Esophagus muscularis mucosa (tissue), 4 donors: ENCODE measurements around the gene PRRX2.

ENCODE experiments used
- CTCF ChIP-seq, 3 experiments: fragments of 200-600 bp in 2 of 3; fragments of 450-650 bp in 1 of 3; sonication (generic) in 2 of 3; IDR thresholded peaks; one replicate each; pipeline ENCODE4 v1.5.1; 2017 to 2019; ENCODE audit warnings: antibody characterized with exemption in 3 of 3, mild to moderate bottlenecking in 2 of 3, moderate library complexity in 1 of 3
- EP300 ChIP-seq: sonication (generic); formaldehyde crosslinking; IDR thresholded peaks from one replicate; pipeline ENCODE4 v1.6.1; 2017; ENCODE audit warnings: antibody characterized with exemption
- POLR2A ChIP-seq: fragments of 450-650 bp; IDR thresholded peaks from one replicate; pipeline ENCODE4 v1.6.1; 2017; ENCODE audit warnings: antibody characterized with exemption, moderate library complexity, mild to moderate bottlenecking, low read depth
- POLR2AphosphoS5 ChIP-seq, 2 donors: sonication (generic); formaldehyde crosslinking; IDR thresholded peaks; one replicate each; pipeline ENCODE4 v1.6.1; 2017; ENCODE audit warnings: antibody characterized with exemption in 2 of 2

DNA sequence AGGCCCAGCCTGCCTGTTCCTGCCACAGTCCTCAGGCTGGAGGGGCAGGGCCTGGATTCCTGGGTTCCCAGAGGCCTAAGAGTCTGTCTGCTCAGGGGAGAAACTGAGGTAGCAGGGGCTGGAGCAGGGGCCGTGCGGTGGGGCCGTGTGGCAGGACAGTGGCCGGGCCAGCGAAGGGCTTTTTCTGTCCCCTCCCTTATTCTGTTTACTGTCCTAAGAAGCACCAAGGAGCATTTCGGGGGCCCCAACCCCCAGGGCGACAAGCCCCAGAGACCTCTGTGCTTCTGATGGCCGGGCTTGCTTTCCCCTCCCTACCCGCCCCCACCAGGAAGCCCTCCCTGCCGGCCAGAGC, 16.7 kb upstream of the PRRX2 start:
- TF ChIP-seq POLR2AphosphoS5 (IDR thresholded peaks at IDR 0.05) (no peak), EP300 (no peak), POLR2A (no peak), CTCF (IDR thresholded peaks at IDR 0.05) (no peak)
